WI38 (cell line): ENCODE results near the gene ACAT2.
"Not testable (repeated sequence)": the region's sequence is repeated elsewhere in the genome, so short reads cannot be mapped to it uniquely, and the experiment has no call there.

Source experiments
- H3K4me3 ChIP-seq: 2 replicates; pipeline ENCODE4 v1.5.1; 2011; ENCODE audit warnings: low read depth, mild to moderate bottlenecking, control low read depth, low read length
- TF ChIP-seq, protein P1 (sequence below): IDR thresholded peaks from 2 replicates; pipeline ENCODE4 v1.5.1; 2012; ENCODE audit warnings: low read depth, mild to moderate bottlenecking, control low read depth, low read length

ACAT2 gene

DNA sequence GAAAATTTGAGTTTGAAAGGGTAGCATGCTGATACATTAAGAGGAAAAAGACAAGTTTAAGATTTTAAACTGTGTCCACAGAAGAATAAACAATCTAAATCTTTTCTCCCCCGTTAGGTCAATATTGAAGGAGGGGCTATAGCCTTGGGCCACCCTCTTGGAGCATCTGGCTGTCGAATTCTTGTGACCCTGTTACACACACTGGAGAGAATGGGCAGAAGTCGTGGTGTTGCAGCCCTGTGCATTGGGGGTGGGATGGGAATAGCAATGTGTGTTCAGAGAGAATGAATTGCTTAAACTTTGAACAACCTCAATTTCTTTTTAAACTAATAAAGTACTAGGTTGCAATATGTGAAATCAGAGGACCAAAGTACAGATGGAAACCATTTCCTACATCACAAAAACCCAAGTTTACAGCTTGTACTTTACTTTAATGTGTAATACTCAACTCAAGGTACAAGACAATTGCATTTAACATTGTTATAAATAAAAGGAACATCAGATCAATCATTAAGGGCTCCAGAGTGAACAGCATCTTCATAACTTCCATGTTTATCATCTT, 16.8 kb downstream of the ACAT2 start:
- H3K4me3 ChIP-seq, result no peak overlapping the region
- TF ChIP-seq, protein P1, sequence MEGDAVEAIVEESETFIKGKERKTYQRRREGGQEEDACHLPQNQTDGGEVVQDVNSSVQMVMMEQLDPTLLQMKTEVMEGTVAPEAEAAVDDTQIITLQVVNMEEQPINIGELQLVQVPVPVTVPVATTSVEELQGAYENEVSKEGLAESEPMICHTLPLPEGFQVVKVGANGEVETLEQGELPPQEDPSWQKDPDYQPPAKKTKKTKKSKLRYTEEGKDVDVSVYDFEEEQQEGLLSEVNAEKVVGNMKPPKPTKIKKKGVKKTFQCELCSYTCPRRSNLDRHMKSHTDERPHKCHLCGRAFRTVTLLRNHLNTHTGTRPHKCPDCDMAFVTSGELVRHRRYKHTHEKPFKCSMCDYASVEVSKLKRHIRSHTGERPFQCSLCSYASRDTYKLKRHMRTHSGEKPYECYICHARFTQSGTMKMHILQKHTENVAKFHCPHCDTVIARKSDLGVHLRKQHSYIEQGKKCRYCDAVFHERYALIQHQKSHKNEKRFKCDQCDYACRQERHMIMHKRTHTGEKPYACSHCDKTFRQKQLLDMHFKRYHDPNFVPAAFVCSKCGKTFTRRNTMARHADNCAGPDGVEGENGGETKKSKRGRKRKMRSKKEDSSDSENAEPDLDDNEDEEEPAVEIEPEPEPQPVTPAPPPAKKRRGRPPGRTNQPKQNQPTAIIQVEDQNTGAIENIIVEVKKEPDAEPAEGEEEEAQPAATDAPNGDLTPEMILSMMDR, result no peak

DNA sequence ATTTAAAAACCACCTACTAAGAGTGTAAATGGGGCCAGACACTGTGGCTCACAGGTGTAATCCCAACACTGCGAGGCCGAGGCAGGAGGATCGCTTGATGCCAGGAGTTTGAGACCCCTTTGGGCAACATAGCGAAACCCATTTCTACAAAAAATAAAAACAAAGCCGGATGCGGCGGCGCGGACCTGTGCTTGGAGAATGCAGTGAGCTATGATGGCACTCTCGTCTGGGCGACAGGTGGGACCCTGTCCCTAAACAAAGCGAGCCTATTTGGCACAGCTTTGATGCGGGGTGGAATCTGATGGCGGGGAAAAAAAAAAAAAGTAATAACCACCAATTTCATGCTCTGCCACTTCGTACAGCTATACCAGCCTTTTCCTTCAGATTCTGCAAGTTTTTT, 26.4 kb downstream of the ACAT2 start:
- TF ChIP-seq, protein P1, result no peak
- peak overlapping the region; percentile 93 for H3K4me3 ChIP-seq

DNA sequence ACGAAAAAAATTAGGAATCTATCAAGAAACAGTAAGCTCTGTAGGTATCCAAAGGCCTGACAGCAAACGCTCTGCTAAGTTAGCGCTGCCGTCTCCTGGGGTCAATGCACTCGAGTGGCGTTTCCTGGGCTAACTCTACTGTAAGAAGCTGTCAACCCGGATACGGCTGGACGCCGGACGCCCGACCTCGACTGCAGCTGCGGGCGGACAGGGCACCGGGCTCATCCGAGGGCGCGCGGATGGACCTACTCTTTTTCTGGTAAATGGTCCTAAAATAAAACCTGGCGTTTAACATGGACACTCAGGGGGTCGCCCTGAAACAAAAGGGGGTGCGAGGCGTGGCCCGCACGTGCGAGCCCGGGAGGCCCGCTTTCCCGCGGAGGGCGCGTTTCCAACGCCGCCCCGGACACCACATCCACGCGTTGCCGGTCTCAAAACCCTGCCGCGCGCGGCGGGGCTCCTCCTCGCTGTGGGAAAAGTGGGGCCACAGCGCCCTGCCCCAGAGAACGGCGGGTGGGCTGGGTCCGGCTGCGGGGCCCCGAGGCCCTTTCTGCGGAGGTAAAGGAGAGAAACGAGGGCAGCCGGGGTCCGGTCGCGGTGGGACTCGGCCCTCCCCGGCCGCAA, 27.0 kb downstream of the ACAT2 start:
- H3K4me3 ChIP-seq, result peak overlapping the region; percentile 93
- TF ChIP-seq, protein P1, result no peak

DNA sequence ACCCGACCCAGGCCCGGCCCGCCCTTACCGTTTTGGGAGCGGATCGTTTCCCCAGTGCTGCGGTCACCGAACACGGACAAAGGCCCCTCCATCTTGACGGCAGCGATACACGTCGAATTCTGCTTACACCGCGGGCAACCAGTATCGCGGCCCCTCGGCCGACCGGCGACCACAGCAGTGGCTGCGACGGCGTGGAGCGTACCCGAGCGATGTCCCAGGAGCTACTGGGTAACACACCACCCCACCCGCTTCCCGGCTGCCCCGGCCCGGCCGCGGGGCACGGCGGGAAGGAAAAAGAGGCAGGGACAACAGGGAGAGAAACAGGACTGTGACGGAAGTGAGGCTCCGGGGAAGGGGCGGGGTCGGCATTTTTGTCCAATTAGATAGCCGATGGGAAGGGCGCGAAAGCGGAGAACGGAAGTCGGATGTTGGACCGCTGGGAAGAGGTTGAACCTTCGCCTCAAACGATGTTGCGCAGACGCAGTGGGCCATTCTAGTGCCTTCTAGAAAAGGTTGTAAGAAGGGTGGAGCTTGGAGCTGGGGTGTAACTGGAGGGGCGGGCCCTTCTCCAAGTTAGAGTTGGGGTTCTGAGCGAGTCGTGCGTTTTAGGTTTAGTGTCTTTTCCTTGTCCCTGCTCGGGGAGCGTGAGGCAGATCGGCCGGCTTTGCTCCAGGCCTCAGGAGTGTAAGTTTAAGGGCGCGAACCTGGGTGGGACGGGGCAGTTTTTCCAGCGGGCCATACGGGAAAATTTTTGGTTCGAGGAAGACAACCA, 27.7 kb downstream of the ACAT2 start, which contains the start of gene TCP1:
Gene TCP1, minus strand, starts transcription at position 226 of the 772 bp plus-strand sequence. Its CDS starts 134 bp downstream, at position 92.
- H3K4me3 ChIP-seq, result peak within 1 kb of the TSS; percentile 93
- TF ChIP-seq, protein P1, result no peak

DNA sequence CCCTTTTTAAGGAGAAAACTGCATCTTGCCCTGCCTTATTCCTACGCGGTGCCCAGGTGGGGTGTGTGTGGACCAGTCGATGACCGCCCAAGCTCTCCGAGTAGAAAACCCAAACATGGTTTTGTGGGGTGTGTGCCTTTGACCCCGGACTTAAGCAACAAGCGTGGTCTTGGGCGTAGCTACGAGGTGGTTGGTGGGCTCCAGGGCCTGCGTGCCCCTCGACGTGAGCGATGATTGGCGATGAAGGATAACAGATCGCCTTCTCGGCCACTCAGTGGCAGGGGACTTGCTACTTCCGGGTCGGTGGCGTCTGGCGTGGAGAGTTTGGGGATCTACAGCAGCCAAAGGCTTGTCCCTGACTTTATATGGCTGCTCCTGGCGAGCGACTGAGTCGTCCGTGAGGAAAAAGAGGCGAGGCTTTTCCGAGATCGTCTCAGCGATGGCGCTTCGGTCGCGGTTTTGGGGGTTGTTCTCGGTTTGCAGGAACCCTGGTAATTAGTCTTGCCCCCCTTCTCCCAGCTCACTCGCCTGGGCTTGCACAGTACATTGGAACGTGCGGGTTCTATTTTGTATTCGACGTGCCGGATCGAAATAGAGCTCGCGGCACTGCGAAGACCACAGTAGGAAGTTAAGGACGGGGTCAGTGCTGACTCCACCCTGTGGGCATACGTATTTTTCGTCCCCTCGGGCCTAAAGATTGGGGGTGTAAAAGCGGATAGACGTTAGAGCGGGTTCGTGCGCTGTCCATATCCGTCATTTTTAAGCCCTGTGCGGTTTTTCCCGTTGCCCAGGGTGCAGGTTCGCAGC, 28.5 kb downstream of the ACAT2 start, which contains the start of gene MRPL18:
Gene MRPL18, plus strand, starts transcription at position 319 of the 807 bp plus-strand sequence. Its CDS starts 121 bp downstream, at position 440.
- TF ChIP-seq, protein P1, result no peak
- H3K4me3 ChIP-seq, result peak within 1 kb of the TSS; percentile 93

DNA sequence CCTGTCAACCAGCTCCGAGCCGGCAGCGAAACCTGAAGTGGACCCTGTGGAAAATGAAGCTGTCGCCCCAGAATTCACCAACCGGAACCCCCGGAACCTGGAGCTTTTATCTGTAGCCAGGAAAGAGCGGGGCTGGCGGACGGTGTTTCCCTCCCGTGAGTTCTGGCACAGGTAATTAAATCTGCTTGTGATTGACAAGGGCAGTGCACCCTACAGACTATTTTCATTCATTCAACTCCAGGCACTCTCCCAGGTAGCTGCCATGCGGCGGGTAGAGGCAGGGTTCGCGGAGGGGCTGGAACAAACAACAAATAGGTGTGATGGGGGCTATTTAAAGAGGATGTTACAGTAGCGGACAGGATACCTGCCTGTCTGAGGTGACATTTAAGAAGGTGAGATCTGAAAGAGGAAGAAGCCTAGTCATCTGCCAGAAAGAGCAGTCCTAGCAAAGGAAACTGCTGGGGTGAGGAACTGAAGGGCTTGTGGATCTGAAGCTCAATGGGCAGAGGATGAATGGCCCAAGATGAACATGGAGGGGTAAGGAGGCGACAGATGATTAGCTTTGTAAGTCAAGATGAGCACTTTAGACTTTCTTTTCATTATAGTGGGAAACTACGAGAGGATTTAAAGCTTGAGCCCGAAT, 29.2 kb downstream of the ACAT2 start:
- peak overlapping the region; percentile 93 for H3K4me3 ChIP-seq
- TF ChIP-seq, protein P1, result no peak

DNA sequence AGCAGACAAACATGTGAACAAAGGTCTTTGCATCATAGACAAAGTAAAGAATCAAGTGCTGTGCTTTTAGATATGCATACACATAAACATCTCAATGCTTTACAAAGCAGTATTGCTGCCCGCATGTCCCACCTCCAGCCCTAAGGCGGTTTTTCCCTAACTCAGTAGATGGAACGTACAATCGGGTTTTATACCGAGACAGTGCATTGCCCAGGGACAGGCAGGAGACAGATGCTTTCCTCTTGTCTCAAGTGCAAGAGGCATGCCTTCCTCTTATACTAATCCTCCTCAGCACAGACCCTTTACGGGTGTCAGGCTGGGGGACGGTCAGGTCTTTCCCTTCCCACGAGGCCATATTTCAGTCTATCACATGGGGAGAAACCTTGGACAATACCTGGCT, 33.1 kb downstream of the ACAT2 start:
- H3K4me3 ChIP-seq, result not testable (repeated sequence)
